NK-92 treated with Interleukin-12 subunit alpha and Interleukin-12 subunit beta, amount 100 ng/mL, for 24 hours (cell line): Measurements from ENCODE around the gene GIGYF2.
A peak's percentile ranks its signal among the peaks of the same experiment; 100 is the strongest.
"Not testable (repeated sequence)": the region's sequence is repeated elsewhere in the genome, so short reads cannot be mapped to it uniquely, and the experiment has no call there.

Experiments
- DNase-seq: peaks from one replicate; lab custom pipeline; 2025; lab: John Stamatoyannopoulos, UW

GIGYF2 gene, protein sequence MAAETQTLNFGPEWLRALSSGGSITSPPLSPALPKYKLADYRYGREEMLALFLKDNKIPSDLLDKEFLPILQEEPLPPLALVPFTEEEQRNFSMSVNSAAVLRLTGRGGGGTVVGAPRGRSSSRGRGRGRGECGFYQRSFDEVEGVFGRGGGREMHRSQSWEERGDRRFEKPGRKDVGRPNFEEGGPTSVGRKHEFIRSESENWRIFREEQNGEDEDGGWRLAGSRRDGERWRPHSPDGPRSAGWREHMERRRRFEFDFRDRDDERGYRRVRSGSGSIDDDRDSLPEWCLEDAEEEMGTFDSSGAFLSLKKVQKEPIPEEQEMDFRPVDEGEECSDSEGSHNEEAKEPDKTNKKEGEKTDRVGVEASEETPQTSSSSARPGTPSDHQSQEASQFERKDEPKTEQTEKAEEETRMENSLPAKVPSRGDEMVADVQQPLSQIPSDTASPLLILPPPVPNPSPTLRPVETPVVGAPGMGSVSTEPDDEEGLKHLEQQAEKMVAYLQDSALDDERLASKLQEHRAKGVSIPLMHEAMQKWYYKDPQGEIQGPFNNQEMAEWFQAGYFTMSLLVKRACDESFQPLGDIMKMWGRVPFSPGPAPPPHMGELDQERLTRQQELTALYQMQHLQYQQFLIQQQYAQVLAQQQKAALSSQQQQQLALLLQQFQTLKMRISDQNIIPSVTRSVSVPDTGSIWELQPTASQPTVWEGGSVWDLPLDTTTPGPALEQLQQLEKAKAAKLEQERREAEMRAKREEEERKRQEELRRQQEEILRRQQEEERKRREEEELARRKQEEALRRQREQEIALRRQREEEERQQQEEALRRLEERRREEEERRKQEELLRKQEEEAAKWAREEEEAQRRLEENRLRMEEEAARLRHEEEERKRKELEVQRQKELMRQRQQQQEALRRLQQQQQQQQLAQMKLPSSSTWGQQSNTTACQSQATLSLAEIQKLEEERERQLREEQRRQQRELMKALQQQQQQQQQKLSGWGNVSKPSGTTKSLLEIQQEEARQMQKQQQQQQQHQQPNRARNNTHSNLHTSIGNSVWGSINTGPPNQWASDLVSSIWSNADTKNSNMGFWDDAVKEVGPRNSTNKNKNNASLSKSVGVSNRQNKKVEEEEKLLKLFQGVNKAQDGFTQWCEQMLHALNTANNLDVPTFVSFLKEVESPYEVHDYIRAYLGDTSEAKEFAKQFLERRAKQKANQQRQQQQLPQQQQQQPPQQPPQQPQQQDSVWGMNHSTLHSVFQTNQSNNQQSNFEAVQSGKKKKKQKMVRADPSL (N-terminal part only)

DNA sequence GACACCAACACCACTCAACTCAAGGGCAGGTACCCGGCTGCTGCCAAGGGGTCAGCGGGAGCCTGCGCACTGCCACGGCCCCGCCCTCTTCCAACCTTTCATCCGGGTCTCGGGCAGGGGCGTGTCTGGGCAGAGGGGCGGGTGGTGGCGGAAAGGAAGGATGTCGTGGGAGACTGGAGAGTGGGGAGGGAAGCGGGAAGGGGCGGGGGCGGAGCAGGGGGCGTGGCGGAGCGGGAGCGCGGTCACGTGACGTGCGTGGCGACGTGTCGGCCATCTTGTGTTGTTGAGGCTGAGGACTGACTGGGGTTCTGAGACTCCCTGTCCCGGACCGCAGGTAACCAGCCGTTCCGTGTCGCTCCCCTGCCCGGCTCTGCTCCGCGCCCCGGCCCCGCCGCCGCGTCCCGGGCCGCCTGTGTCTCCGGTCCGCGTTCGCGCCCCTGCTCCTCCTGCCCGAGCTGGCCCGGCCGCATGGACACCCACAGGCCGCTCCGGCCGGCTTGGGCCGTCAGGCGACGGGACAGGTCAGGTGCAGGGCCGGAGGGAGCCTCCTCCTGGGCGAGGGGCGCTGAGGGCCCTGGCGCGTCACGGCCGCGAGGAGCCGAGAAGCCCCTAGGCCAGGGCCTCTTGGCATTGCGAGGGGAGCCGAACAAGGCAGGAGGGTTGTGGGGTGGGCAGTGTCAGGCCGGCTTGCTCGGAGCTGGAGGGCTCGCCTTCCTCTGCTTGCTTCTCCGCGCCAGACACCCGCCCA is at the start of gene GIGYF2:
Gene GIGYF2, plus strand, starts transcription at position 273 of the 748 bp plus-strand sequence. CDS start 37,867 bp downstream, outside the sequence.
- peak; percentile 94 for DNase-seq

DNA sequence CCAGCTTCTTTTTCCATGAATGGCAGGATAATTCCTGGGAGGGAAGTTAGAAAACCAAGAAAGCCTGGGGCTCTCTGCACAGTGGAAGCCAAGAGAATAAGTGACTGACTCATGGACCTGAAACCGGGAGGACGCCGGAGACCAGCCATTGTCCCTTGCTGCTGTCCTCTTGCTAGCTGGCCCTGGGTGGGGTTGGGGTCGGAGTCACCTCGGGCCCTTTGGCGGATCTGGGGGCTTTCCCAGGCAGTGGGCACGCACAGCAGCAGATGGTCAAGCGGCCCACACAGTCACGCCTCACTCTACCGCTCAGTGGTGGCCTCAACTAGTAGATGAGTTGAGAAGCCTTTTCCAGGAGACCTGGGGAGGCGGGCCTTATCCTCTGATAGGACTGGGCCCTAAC is 48.1 kb upstream of the GIGYF2 start:
- DNase-seq = no peak

DNA sequence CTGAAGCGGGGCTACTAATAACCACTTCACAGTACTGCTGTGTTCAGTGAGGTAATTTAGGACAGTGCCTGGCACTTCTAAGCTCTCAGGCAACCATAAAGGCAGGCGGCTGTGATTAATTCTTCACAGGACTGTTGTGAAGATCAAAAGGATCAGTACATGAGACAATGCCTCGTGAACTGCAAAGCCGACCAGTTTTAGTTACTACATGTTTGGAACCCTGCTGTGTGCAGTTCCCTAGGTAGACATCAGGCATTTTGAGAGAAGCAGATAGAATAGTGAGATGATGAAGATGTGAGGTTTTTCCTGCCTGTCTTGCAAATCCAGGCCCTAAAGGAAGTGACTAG is 44.7 kb upstream of the GIGYF2 start:
- DNase-seq = no peak

DNA sequence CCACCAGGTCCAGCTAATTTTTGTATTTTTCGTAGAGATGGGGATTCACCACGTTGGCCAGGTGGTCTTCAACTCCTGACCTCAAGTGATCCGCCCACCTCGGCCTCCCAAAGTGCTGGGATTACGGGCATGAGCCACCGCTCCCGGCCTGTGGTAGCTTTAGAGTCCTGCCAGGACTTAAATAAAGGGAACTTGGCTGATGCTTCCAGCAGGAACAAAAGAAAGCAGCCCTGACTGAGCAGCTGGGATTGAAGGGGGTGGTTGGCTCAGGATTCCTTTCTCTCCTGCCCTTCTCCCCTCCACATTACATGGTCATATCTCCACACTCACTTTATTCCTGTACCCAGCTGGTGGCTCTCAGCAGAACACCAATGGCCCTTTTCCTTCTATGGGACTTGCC is 43.7 kb upstream of the GIGYF2 start:
- no peak for DNase-seq

DNA sequence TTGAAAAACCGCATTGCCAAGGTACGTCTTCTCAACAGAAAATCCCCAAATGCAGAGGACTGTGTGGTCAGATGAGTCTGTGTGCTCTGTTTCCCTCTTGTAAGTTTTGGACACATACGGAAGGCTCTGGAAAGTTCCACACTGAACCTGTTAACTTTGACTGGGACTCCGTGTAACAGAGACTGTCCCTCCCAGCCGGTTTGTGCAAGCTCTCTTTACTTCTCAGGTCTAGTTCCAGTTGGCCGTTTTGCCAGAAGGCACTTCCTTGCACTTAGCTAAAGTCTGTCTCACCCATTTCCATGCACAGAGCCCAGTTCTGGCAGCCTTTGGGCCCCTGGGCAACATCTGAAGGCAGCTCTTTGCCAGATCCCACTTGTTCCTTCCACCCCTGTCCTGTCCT is 41.7 kb upstream of the GIGYF2 start:
- DNase-seq = no peak

DNA sequence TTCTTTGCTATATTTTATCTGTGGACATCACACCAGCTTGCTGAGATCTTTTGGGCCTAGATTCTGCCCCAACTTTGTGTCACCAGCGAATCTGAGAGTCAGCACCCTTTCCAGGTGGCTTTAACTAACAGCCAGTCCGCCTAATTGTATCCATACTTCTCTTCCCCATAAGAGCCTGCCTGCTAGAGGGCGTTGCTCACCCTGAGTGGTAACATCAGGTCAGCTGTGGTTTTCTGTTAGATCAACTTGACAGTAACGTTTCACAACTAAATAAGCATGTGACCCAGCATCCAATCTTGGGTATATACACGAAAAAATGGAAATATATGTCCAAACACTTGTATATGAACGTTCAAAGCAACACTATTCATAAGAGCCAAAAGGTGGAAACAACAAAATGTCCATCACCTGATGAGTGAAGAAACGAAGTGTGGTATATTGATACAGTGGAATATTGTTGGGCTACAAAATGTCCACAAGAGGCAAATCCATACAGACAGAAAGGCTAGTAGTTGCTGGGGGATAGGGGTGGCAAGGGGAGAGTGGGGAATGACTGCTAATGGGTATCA is 38.8 kb upstream of the GIGYF2 start:
- DNase-seq = no peak

DNA sequence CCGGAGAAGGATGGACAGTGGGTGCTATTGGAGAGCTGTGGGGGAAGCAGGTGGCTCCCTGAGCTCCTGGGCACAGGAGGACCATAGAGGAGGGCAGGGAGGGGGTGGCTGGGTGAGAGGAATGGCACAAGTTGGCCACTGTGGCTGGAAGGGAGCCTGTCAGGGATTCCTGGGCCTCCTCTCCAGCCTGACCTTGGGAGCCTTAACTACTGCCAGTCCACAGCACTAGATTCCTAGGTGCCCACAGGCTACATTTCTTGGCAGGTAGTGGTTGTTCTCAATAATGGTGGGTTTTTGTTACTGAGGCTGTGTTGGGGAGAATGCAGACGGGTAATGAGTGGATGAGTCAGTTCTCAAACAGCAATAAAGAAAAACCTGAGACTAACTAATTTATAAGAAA is 37.8 kb upstream of the GIGYF2 start:
- DNase-seq = no peak

DNA sequence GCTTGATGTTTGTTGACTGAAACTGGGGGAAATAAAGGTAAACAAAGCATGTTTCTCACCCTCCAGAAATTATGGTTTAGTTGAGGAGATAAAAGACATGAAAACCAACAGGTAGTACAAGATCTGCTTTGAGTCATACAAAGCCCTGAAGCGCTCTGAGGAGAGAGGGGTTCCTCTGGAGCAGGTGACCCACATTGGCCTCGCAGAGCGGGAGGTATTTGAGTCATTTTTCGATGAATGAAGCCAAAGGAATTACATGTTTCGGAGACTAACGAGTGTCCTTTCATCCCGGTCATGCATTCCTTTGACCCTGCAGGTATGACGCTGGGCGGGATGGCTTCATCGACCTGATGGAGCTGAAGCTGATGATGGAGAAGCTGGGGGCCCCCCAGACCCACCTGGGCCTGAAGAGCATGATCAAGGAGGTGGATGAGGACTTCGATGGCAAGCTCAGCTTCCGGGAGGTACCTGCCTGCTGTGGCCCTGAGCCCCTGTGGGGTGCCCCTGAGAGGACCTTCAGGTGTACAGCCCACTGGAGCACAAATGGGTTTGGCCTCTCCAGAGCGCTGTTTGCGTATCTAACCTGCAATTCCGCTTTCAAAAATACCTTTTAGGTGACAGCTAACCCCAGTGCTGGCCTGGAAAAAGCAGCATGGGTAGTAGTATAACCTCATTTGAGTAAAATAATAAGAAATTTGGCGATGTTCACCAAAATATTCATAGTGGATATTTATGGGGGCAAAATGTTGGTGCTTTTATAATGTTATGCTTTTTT is 34.5 kb upstream of the GIGYF2 start:
- DNase-seq = no peak

DNA sequence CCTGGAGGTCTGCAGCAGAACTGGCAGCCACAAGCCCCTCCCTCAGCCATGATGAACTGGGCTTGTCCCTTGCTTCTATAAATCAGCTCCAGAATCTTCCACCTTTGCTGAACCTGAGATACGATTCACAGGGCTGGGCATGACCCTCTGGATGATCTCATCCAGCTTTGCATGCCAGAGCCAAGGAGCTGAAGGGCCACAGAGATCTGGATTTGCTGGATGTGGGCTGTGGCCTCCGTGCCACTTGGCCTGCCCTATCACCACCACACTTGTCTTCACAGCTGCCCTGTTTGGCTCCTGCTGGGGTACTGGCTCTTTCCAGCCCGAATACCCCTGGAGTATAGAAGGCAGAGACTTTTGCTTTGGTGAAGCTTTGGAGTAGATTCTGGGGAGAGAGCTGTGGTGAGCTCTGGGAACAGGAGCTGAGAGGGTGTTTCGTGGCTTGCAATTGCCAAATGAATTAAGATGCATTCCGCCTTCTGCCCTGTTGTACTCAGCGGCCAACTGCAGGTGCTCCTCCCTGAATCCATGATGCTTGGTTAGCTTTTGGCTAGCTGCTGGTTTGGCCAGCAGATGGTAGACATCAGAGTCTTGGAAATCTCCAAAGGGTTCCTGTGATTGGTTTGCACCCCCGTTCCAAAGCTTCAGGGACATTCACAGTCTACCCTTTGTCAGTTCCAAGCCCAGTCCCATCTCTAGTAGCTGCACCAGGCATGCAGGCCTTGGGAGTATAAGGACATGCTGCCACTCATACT is 30.9 kb upstream of the GIGYF2 start:
- DNase-seq = no peak

DNA sequence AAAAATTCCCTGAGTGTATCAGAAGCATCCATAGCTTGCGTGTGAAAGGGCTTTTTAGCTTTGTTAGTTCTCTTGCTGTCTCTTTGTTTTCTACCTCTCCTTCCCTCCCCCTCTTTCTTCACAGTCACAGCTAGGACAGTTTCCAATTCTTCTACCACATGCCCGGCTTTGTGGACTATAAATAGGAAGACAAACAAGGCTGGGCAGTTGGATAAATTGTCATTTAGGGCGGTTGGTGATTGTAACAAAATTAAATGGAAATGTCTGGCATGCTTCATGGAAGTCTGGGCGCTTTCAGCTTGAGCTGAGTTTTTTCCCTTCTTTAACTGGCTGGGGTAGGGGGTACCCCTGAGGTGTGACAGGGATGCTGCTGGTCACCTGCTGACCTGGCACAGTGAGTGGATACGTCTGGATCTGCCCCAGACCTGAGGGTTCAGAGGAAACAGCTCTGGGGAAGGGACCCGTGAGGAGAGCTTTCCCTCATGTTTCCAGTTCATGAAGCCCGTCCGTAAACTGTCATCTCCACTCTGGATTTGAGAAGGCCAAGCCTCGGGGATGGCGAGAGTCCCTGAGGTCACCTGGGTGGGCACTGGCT is 29.0 kb upstream of the GIGYF2 start:
- no peak for DNase-seq

DNA sequence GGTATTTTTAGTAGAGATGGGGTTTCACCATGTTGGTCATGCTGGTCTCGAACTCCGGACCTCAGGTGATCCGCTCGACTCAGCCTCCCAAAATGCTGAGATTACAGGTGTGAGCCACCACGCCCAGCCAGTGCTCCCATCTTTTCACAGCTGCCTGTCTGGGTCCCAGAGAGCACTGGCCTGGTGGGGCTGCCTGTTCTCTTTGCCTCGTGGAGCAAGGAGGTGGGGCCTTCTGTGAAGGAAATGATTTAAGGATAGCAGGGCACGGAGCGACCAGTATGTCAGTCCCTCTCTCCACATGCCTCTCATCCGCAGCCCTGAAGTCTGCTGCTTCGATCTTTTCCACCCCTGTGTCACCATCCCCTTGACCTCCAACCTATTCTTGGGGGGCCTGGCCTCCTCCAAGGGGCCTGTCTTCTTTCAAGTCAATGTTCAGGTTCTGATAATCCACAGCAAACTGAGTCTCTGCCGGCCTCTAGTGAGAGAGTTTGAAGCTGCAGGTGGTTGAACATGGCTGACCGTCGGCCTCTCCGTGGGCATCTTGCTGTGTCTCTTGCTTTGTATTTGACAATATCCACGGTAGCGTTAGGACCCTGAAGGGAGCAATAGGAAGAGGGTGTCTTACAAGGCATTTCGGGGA is 28.2 kb upstream of the GIGYF2 start:
- no peak for DNase-seq

DNA sequence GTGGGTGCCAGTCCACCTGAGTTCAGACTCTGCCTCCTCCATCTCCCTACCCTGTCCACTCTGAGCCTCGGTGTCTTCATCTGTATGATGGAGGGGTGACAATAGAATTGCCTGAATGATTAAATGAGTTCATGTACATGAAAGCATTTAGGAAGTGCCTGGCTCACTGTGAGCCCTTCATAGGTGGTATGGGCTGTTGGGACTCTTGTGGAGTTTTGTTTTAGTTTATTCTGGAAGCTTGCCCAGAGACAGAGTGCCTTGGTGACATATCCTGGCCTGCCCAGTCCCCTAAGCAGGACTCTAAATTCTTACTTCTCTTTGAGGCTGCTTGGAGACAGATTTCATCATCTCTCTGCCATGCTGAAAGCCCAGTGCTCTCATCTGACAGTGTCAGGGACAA is 24.5 kb upstream of the GIGYF2 start:
- no peak for DNase-seq

DNA sequence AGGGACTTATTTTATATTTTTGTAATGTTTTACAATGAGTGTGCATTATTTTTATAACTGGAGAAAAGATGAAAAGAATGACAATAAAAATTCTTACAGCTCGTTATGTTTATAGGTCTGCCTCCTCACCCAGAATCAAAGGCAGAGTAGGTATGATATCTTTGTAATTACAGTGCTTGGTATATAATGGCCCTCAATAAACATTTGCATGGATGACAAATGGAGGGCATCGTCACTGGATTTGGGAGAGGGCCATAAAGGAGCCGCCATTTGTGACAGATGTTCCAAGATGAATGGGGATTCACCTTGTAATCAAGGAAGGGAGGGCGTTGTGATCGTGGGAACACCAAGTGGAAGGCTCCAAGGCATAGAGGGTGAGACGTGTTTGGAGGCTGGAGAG is 22.6 kb upstream of the GIGYF2 start:
- DNase-seq = no peak

DNA sequence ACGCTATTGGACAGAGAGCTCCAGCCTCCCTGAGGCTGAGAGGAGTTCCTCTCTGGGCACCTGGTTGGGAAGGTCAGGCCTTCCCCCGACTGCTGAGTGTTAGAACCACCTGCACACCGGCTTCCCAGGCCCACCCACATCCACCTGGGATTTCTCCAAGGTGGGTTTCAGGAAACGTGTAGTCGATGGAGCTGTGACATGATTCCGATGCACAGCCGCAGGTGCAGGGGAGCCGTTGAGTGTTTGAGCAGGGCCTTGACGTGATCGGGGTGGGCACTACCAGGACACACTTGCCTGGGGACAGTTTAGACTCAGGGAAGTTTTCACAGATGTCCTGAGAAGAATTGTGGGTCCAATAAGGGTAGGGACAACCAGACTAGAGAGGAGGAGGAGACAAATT is 21.8 kb upstream of the GIGYF2 start:
- no peak for DNase-seq

DNA sequence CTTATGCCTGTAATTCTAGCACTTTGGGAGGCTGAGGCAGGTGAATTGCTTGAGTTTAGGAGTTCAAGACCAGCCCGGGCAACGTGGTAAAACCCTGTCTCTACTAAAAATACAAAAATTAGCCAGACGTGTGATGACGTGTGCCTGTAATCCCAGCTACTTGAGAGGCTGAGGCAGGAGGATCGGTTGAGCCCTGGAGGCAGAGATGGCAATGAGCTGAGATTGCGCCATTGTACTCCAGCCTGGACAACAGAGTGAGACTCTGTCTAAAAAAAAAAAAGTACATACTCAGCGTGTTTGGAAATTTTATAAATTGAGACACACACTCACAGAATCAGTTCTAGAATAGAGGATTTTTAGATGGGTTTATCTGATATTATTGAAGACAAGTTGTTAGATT is 17.1 kb upstream of the GIGYF2 start:
- DNase-seq = no peak

DNA sequence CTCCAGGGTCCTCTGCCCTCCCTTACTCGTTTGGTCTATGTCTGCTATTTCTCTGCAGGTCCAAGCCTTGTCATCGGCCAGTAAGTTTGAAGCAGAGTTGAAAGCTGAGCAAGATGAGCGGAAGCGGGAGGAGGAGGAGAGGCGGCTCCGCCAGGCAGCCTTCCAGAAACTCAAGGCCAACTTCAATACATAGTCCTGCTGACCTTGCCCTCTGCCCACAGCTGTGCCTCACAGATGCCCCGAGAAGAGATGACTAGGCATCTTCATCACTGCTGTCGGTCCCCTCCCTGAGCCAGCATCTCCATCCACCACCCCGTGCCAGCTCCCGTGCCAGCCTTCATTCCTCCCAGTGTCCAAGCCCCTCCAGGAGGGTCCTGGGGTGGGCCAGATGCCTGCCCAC is 15.6 kb upstream of the GIGYF2 start:
- no peak for DNase-seq

DNA sequence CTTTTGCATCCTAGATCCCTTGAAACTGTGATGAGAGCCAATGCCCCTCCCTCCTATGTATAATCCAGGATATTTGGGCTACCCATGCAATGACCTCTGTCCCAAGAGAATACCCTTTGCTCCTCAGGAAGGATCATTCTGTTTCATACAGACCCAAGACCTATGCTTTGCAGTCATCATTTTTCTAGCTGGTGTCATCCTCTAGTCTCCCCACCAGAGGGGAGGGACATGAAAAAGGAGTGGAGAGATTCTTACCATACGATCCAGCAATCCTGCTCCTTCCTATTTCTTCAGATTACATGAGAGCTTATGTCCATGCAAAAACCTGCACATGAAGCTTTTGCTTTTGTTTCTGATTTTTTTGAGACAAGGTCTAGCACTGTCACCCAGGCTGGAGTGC is 13.8 kb upstream of the GIGYF2 start:
- no peak for DNase-seq

DNA sequence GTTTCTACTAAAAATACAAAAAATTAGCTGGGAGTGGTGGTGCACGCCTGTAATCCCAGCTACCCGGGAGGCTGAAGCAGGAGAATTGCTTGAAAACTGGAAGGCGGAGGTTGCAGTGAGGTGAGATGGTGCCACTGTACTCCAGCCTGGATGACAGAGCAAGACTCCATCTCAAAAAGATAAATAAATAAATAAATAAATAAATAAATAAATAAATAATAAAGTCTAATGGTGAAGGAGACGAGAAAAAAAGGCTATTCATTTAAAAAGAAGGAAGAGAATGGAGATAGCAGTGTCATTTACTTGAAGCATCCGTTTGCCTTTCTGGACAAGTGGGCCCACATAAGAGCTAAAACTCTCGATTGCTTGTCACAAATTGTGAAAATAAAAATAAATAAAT is 11.7 kb upstream of the GIGYF2 start:
- DNase-seq = not testable (repeated sequence)
